K562 (cell line): Measurements from ENCODE around the gene PIK3R6. TPM values are rescaled to one million over a fixed set of nuclear protein-coding genes. Genes with fewer than 3 reads are reported as not detected.

ENCODE experiments used
- ATAC-seq: fragments of 200-7000 bp; cut with Tn5 transposase; 3 replicates; pipeline ENCODE4 v1.9.1; 2020; ENCODE audit warnings: moderate library complexity
- BruUV-seq: library from RNA; stranded (reverse); fragments of 400-500 nt; replicated peaks from 2 replicates; lab custom pipeline; 2021; lab: Mats Ljungman, UMichigan
- CTCF ChIA-PET: fragments of 300-600 bp; formaldehyde crosslinking; extraction: SDS; loops from one replicate; lab custom pipeline; 2021; ENCODE audit warnings: low intra/inter-chr PET ratio; lab: Yijun Ruan, JAX
- POLR2A ChIA-PET: fragments of 300-600, 350-650 bp; sonication (Branson Sonifier 250); formaldehyde crosslinking; extraction: SDS; loops from one replicate; lab custom pipeline; 2021; ENCODE audit warnings: antibody characterized with exemption, inconsistent platforms; lab: Yijun Ruan, JAX
- DNase-seq, 4 experiments: peaks; one replicate each; pipeline versions ENCODE4 v3.0.0 to v3.0.0-alpha.2; 2011 to 2018; ENCODE audit warnings: low spot score in 3 of 4, mixed read lengths in 3 of 4; ENCODE audit errors: extremely low read depth in 1 of 4
- FAIRE-seq: peaks from 2 replicates; lab custom pipeline; 2011; peaks lifted over from hg19 to GRCh38; lab: Jason Lieb, UNC
- H2AFZ ChIP-seq: 2 replicates; pipeline ENCODE4 v1.6.0; 2011; ENCODE audit warnings: low read depth, low read length, control low read depth, inconsistent platforms
- H3K27ac ChIP-seq: fragments of 200-600 bp; 3 replicates; pipeline ENCODE4 v1.8.0; 2011; ENCODE audit warnings: low read depth, mild to moderate bottlenecking, control low read depth, inconsistent platforms, low read length, moderate library complexity, mixed read lengths; ENCODE audit errors: extremely low read depth
- H3K27me3 ChIP-seq, 2 experiments: fragments of 300-600 bp in 1 of 2; 2 replicates in 1 of 2; 3 replicates in 1 of 2; pipeline versions ENCODE4 v1.6.0 to v1.8.0; 2011; ENCODE audit warnings: inconsistent platforms in 2 of 2, low read length in 2 of 2, mild to moderate bottlenecking in 1 of 2, mixed read lengths in 1 of 2, moderate library complexity in 1 of 2; ENCODE audit not compliant: control insufficient read depth in 2 of 2, insufficient read depth in 2 of 2
- H3K36me3 ChIP-seq: fragments of 300-600 bp; 3 replicates; pipeline ENCODE4 v1.8.0; 2011; ENCODE audit warnings: mild to moderate bottlenecking, low read length, inconsistent platforms; ENCODE audit not compliant: control insufficient read depth, insufficient read depth
- H3K4me1 ChIP-seq, 2 experiments: fragments of 200-600 bp in 1 of 2; replicated peaks in 1 of 2; 2 replicates in 1 of 2; 3 replicates in 1 of 2; pipeline versions ENCODE4 v1.5.1 to v1.8.0; 2011; ENCODE audit warnings: inconsistent platforms in 2 of 2, low read length in 2 of 2, mild to moderate bottlenecking in 1 of 2, mixed read lengths in 1 of 2, moderate library complexity in 1 of 2; ENCODE audit not compliant: control insufficient read depth in 2 of 2, insufficient read depth in 2 of 2
- H3K4me2 ChIP-seq: 2 replicates; pipeline ENCODE4 v1.6.1; 2011; ENCODE audit warnings: low read length, control low read depth, inconsistent platforms, mixed read lengths; ENCODE audit not compliant: insufficient read depth
- H3K4me3 ChIP-seq: fragments of 200-600 bp; sonication (generic), shearing (Covaris generic); 2 replicates; pipeline ENCODE4 v1.5.1; 2016; ENCODE audit warnings: control low read depth, inconsistent platforms
- H3K79me2 ChIP-seq: fragments of 200-600 bp; 3 replicates; pipeline ENCODE4 v1.8.0; 2011; ENCODE audit warnings: low read length, inconsistent platforms; ENCODE audit not compliant: control insufficient read depth, insufficient read depth
- H3K9ac ChIP-seq, 2 experiments: 2 replicates each; pipeline versions ENCODE4 v1.6.0 to v1.6.1; 2011; ENCODE audit warnings: low read depth in 2 of 2, low read length in 2 of 2, control low read depth in 1 of 2, inconsistent platforms in 1 of 2, mild to moderate bottlenecking in 1 of 2, mixed read lengths in 1 of 2; ENCODE audit not compliant: insufficient read depth in 1 of 2
- H3K9me1 ChIP-seq: one replicate; pipeline ENCODE4 v1.6.0; 2011; ENCODE audit warnings: inconsistent platforms, mild to moderate bottlenecking, low read length, moderate library complexity; ENCODE audit not compliant: control insufficient read depth, insufficient read depth
- H3K9me3 ChIP-seq: replicated peaks from 2 replicates; pipeline ENCODE4 v1.5.1; 2011; ENCODE audit warnings: low read depth, low read length, inconsistent platforms; ENCODE audit not compliant: control insufficient read depth, insufficient read depth
- H4K20me1 ChIP-seq: replicated peaks from 2 replicates; pipeline ENCODE4 v1.6.1; 2011; ENCODE audit warnings: low read length, inconsistent platforms, mixed read lengths; ENCODE audit not compliant: control insufficient read depth, insufficient read depth
- BHLHE40 ChIP-seq: IDR thresholded peaks from 2 replicates; pipeline ENCODE4 v1.6.1; 2011; ENCODE audit warnings: low read length, improper control_type of control experiment
- CBX3 ChIP-seq, 2 experiments: IDR thresholded peaks; 1 replicate in 1 of 2; 2 replicates in 1 of 2; pipeline ENCODE4 v1.6.1; 2012; ENCODE audit warnings: inconsistent platforms in 2 of 2, low read length in 2 of 2, borderline replicate concordance in 1 of 2, control low read depth in 1 of 2
- CCNT2 ChIP-seq: IDR thresholded peaks from 2 replicates; pipeline ENCODE4 v1.6.1; 2011; ENCODE audit warnings: borderline replicate concordance, low read depth, mild to moderate bottlenecking, moderate library complexity, mixed read lengths, low read length; ENCODE audit not compliant: insufficient read length; ENCODE audit errors: extremely low read depth
- CHD4 ChIP-seq: fragments of 200-600 bp; sonication (generic); IDR thresholded peaks from 3 replicates; pipeline ENCODE4 v1.6.1; 2012; ENCODE audit warnings: low read depth, mild to moderate bottlenecking, mixed read lengths, low read length, inconsistent platforms; ENCODE audit not compliant: insufficient read depth, insufficient replicate concordance, poor library complexity, severe bottlenecking
- ELK1 ChIP-seq: sonication (generic); formaldehyde crosslinking; IDR thresholded peaks from 2 replicates; pipeline ENCODE4 v1.8.1; 2022; ENCODE audit warnings: missing genetic modification reagents
- FOXA1 ChIP-seq: fragments of 450-650 bp; IDR thresholded peaks from 2 replicates; pipeline ENCODE4 v1.6.1; 2016; ENCODE audit warnings: mild to moderate bottlenecking, borderline replicate concordance
- FOXJ3 ChIP-seq: sonication (generic); formaldehyde crosslinking; IDR thresholded peaks from 2 replicates; pipeline ENCODE4 v1.4.0; 2020; ENCODE audit warnings: mild to moderate bottlenecking, missing genetic modification reagents
- HMG20A ChIP-seq: fragments of 450-650 bp; formaldehyde crosslinking; conservative IDR thresholded peaks from 2 replicates; pipeline ENCODE4 v1.4.0; 2020; ENCODE audit warnings: mild to moderate bottlenecking, mixed read lengths
- MIER1 ChIP-seq: fragments of 450-650 bp; IDR thresholded peaks from 2 replicates; pipeline ENCODE4 v1.6.1; 2016; ENCODE audit warnings: antibody characterized with exemption, mild to moderate bottlenecking, low read depth
- RCOR1 ChIP-seq, 2 experiments: IDR thresholded peaks; 2 replicates each; pipeline ENCODE4 v1.6.1; 2012; ENCODE audit warnings: low read depth in 2 of 2, low read length in 2 of 2, borderline replicate concordance in 1 of 2, improper control_type of control experiment in 1 of 2
- TRIM24 ChIP-seq, 2 experiments: fragments of 450-650 bp; IDR thresholded peaks; 2 replicates each; pipeline ENCODE4 v1.6.1; 2016
- ZNF512 ChIP-seq: IDR thresholded peaks from 2 replicates; pipeline ENCODE4 v1.6.1; 2016; ENCODE audit warnings: missing genetic modification characterization, missing compliant biosample characterization
- ZNF75A ChIP-seq: fragments of 450-650 bp; formaldehyde crosslinking; IDR thresholded peaks from 2 replicates; pipeline ENCODE4 v1.4.0; 2020; ENCODE audit warnings: mild to moderate bottlenecking
- WGBS: fragments of 100-300 bp; shearing (Covaris generic); methylation state at CpG from one replicate; pipeline ENCODE4 v1.1.6; 2016; ENCODE audit warnings: low coverage, mixed read lengths; ENCODE audit not compliant: insufficient coverage; ENCODE audit errors: missing lambda C conversion rate; 5-methylcytosine and 5-hydroxymethylcytosine counted together
- in situ Hi-C: fragments of 300-500 bp; cut with MboI; formaldehyde crosslinking; loops from 4 replicates; pipeline ENCODE4 v1.15.0; 2018; ENCODE audit warnings: inconsistent platforms, mixed read lengths
- intact Hi-C: fragments of 100-400 bp; cut with micrococcal nuclease; formaldehyde crosslinking; loops from 2 replicates; pipeline ENCODE4 v1.14.2; 2022
- polyA plus RNA-seq, 8 experiments: library from polyadenylated mRNA; depleted of rRNA in 4 of 8; stranded (reverse) in 5 of 8; unstranded in 3 of 8; fragments of >200 nt; fragmentation: Nextera tagmentation in 2 of 8; fragmentation: Illumina TruSeq in 1 of 8; extraction: Ambion mirVana in 2 of 8; extraction: Trizol in 1 of 8; gene quantifications; 2 replicates each; pipeline versions ENCODE4 v1.2.1 to v1.2.3, GENCODE V29; 2011 to 2014; ENCODE audit warnings: inconsistent platforms in 1 of 8, missing spikeins in 1 of 8
- total RNA-seq, 7 experiments: library from RNA; depleted of rRNA in 6 of 7; stranded (reverse); fragments of >200 nt in 6 of 7; fragmentation: Illumina TruSeq in 2 of 7; extraction: Trizol in 2 of 7; gene quantifications; 2 replicates each; pipeline versions ENCODE4 v1.2.1 to v1.2.3, GENCODE V29; 2011 to 2021; ENCODE audit warnings: low replicate concordance in 1 of 7
- TF ChIP-seq, protein P1 (sequence below): fragments of 450-650 bp; IDR thresholded peaks from 2 replicates; pipeline ENCODE4 v1.6.1; 2016; ENCODE audit warnings: missing biosample characterization, missing genetic modification characterization

The PIK3R6 gene
- total and polyA plus RNA-seq, 9 of the 15 experiments (the other 6 are each of a cell fraction or from before 2014, with no cell fraction given) = 0.04 TPM; not detected in 8

GRCh38 chr17:8798176-8798845 is 69.2 kb downstream of the PIK3R6 start:
- in situ Hi-C loops (loop anchor here (5.0 to 25.0 kb wide), 2 partner anchors 94 to 736 kb away; no protein-coding TSS in a partner anchor), intact Hi-C loops (no loop called here)
- Histone ChIP-seq H4K20me1 (no peaks in the 10 kb centered on the region; the same call in 1 of the 2 replicates), H3K27ac (no peak overlapping the region), H3K79me2 (no peaks in the 10 kb centered on the region), H3K9me1 (no peaks in the 10 kb centered on the region), H3K36me3 (no peaks in the 10 kb centered on the region), H3K4me3 (no peak overlapping the region), H2AFZ (no peak overlapping the region), H3K4me1 (peaks cover 0 to 8% of the 10 kb centered on the region in 2 experiments; a peak in 2 of 5 replicates), H3K9me3 (no peaks in the 10 kb centered on the region), H3K27me3 (peaks cover 0 to 34% of the 10 kb centered on the region in 2 experiments; a peak in 4 of 5 replicates), H3K4me2 (no peak overlapping the region), H3K9ac (no peak overlapping the region)
- no peak for DNase-seq
- POLR2A ChIA-PET = no interaction called here
- CTCF ChIA-PET = no interaction called here
- no peak for FAIRE-seq
- TF ChIP-seq MIER1 (no peak), CHD4 (no peak), TRIM24 (IDR thresholded peaks at IDR 0.05) (no peak), ZNF512 (tag) (no peak), CBX3 (IDR thresholded peaks at IDR 0.05; ENCODE audit: borderline replicate concordance in 1 of 2, low read length in 2 of 2) (no peak), HMG20A (CRISPR knock-in tag) (no peak), CCNT2 (no peak), ZNF75A (no peak), RCOR1 (IDR thresholded peaks at IDR 0.05; ENCODE audit: borderline replicate concordance in 1 of 2, low read depth in 2 of 2, low read length in 2 of 2) (no peak), FOXJ3 (CRISPR knock-in tag) (no peak), FOXA1 (no peak), BHLHE40 (no peak), ELK1 (no peak)
- TF ChIP-seq, protein P1, sequence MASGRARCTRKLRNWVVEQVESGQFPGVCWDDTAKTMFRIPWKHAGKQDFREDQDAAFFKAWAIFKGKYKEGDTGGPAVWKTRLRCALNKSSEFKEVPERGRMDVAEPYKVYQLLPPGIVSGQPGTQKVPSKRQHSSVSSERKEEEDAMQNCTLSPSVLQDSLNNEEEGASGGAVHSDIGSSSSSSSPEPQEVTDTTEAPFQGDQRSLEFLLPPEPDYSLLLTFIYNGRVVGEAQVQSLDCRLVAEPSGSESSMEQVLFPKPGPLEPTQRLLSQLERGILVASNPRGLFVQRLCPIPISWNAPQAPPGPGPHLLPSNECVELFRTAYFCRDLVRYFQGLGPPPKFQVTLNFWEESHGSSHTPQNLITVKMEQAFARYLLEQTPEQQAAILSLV (tag) = no peak
- no TSS peak for BruUV-seq
- whole genome bisulfite sequencing = 3% methylated on average over 20 of the region's 23 CpGs
- ATAC-seq = no peak
